ENCODE measurements around the gene MT1X. TPM values are rescaled to one million over a fixed set of nuclear protein-coding genes. Genes with fewer than 3 reads are reported as not detected.

Gene MT1X
- 1,000 to 10,000 TPM in 1 of 5 donors, 100 to 1,000 TPM in 4; 261 to 1,065 (median 315) TPM for total RNA-seq
- polyA plus RNA-seq: 1,000 to 10,000 TPM in 2 of 3 donors, 100 to 1,000 TPM in 1; 760 to 1,982 (median 1,143) TPM
- long read RNA-seq, donor 1, transcript MT1X-201 (3 exons, 450 nt): major isoform, 42 of 46 reads
- long read RNA-seq, donor 1, partial matches to known transcripts: 0 of 46 reads
- long read RNA-seq, donor 1, other reads (novel, unspliced or antisense): 0 of 46 reads
- long read RNA-seq, donor 2, transcript MT1X-201 (3 exons, 450 nt): major isoform, 14 of 18 reads
- long read RNA-seq, donor 2, partial matches to known transcripts: 0 of 18 reads
- long read RNA-seq, donor 2, other reads (novel, unspliced or antisense): 0 of 18 reads
- long read RNA-seq, donor 3, transcript MT1X-201 (3 exons, 450 nt): major isoform, 5 of 7 reads
- long read RNA-seq, donor 3, partial matches to known transcripts: 0 of 7 reads
- long read RNA-seq, donor 3, other reads (novel, unspliced or antisense): 0 of 7 reads
- long read RNA-seq, donor 4, partial matches to known transcripts: 0 of 3 reads
- long read RNA-seq, donor 4, other reads (novel, unspliced or antisense): 0 of 3 reads
- long read RNA-seq, donor 5, transcript MT1X-201 (3 exons, 450 nt): major isoform, 18 of 18 reads
- long read RNA-seq, donor 5, partial matches to known transcripts: 0 of 18 reads
- long read RNA-seq, donor 5, other reads (novel, unspliced or antisense): 0 of 18 reads
- long read RNA-seq, donor 6, transcript MT1X-201 (3 exons, 450 nt): major isoform, 35 of 39 reads
- long read RNA-seq, donor 6, partial matches to known transcripts: 0 of 39 reads
- long read RNA-seq, donor 6, other reads (novel, unspliced or antisense): 0 of 39 reads
- long read RNA-seq, donor 7, transcript MT1X-201 (3 exons, 450 nt): major isoform, 64 of 71 reads
- long read RNA-seq, donor 7, partial matches to known transcripts: 0 of 71 reads
- long read RNA-seq, donor 7, other reads (novel, unspliced or antisense): 0 of 71 reads
- long read RNA-seq, donor 8, transcript MT1X-201 (3 exons, 450 nt): major isoform, 8 of 8 reads
- long read RNA-seq, donor 8, partial matches to known transcripts: 0 of 8 reads
- long read RNA-seq, donor 8, other reads (novel, unspliced or antisense): 0 of 8 reads
- long read RNA-seq, donor 9, transcript MT1X-201 (3 exons, 450 nt): major isoform, 8 of 14 reads
- long read RNA-seq, donor 9, transcript MT1X-204 (1 exons, 1,727 nt): minor isoform, 6 of 14 reads
- long read RNA-seq, donor 9, partial matches to known transcripts: 0 of 14 reads
- long read RNA-seq, donor 9, other reads (novel, unspliced or antisense): 0 of 14 reads
- long read RNA-seq, donor 10, transcript MT1X-201 (3 exons, 450 nt): major isoform, 29 of 35 reads
- long read RNA-seq, donor 10, transcript MT1X-204 (1 exons, 1,727 nt): minor isoform, 6 of 35 reads
- long read RNA-seq, donor 10, partial matches to known transcripts: 0 of 35 reads
- long read RNA-seq, donor 10, other reads (novel, unspliced or antisense): 0 of 35 reads

DNA sequence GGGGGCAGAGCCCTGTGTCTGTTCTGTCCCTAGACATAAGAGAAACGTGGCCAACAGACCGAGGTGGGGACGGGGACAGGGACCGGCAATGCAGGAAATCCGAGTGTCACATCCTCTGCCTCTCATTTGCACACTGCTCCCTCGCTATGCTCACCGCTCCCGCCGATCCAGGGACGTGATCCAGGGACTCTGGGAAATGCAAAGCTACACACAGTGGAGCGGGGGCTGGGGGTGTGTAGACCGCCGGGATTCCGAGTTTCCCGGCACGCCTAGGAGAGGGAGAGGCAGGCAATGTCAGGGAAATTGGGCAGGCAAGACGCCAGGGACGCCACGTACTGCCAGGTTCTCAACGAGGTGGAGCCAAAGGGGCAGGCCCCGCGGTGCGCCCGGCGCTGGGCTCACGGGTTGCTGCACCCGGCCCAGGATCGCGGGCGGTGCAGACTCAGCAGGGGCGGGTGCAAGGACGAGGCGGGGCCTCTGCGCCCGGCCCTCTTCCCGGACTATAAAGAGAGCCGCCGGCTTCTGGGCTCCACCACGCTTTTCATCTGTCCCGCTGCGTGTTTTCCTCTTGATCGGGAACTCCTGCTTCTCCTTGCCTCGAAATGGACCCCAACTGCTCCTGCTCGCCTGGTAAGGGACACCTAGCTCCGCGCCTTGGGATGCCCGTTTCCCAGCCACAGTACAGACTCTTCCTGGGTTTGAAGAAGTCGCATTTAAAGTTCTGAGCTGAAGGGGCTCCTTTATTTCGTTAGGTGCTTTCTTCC, at the start of gene MT1X:
MT1X (plus strand) TSS at position 532 of the 764 bp plus-strand sequence; CDS start at position 603, 71 bp downstream.
- Histone ChIP-seq H3K4me1 (peaks cover 18 to 40% (median 35%) of the 10 kb centered on the region in 4 donors), H3K27me3 (peaks cover 0 to 8% (median 0%) of the 10 kb centered on the region in 3 donors), H3K9me3 (peaks cover 0 to 11% (median 0%) of the 10 kb centered on the region in 4 donors), H3K27ac (peak within 1 kb of the TSS; percentile 78 to 86 (median 86)), H3K36me3 (peaks cover 0 to 11% (median 0%) of the 10 kb centered on the region in 4 donors), H3K4me3 (peak within 1 kb of the TSS; percentile 56 to 69 (median 61))
- 0 to 2% (median 1%) methylated on average over 32 to 49 of the region's 49 CpGs for WGBS, 5 donors
- intact Hi-C loops (cut with DNase I; ENCODE audit: low total_unique reads): no loop called here
- peak; percentile 83 to 99 (median 98) for TF ChIP-seq POLR2AphosphoS5 (IDR thresholded peaks at IDR 0.05)
- TF ChIP-seq EP300 (IDR thresholded peaks at IDR 0.05): peak; percentile 86
- TF ChIP-seq, protein P1, sequence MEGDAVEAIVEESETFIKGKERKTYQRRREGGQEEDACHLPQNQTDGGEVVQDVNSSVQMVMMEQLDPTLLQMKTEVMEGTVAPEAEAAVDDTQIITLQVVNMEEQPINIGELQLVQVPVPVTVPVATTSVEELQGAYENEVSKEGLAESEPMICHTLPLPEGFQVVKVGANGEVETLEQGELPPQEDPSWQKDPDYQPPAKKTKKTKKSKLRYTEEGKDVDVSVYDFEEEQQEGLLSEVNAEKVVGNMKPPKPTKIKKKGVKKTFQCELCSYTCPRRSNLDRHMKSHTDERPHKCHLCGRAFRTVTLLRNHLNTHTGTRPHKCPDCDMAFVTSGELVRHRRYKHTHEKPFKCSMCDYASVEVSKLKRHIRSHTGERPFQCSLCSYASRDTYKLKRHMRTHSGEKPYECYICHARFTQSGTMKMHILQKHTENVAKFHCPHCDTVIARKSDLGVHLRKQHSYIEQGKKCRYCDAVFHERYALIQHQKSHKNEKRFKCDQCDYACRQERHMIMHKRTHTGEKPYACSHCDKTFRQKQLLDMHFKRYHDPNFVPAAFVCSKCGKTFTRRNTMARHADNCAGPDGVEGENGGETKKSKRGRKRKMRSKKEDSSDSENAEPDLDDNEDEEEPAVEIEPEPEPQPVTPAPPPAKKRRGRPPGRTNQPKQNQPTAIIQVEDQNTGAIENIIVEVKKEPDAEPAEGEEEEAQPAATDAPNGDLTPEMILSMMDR (IDR thresholded peaks at IDR 0.05): no peak
- TF ChIP-seq POLR2A (IDR thresholded peaks at IDR 0.05): peak in 2 of 4 donors; percentile 32 to 92
- peak; percentile 97 for DNase-seq

DNA sequence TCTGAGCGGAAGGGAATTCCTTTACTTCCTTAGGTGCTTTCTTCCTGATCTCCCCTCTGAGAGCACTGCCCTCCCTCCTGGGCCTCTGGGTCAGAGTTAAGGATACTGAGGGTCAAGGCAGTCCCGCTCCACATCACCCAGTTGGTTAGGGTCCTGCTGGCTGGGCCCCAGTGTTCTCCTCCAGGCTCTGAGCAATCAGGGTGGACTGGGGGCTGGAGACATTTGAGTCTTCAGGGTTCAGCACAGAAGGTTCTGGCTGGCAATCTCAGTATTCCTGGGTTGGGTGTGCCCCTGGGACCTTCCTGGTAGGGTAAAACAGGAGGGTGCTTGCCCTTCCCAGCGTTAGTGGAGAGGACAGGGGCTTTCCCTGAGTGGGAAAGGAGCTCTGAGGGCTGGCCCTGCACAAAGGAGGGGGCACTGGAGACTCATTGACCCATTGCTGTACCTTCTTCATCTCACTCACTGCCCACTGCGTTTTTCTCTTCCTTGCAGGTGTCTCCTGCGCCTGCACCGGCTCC, 49.4 kb upstream of the MT1X start:
- Histone ChIP-seq H3K4me1 (peaks cover 19 to 51% (median 35%) of the 10 kb centered on the region in 4 donors), H3K4me3 (peak overlapping the region; percentile 54 to 61 (median 57)), H3K27ac (peak overlapping the region; percentile 77 to 87 (median 85)), H3K27me3 (peaks cover 0 to 60% (median 11%) of the 10 kb centered on the region in 3 donors), H3K9me3 (no peaks in the 10 kb centered on the region), H3K36me3 (no peaks in the 10 kb centered on the region)
- WGBS, 5 donors: 38 to 48% (median 41%) methylated on average over 5 to 6 of the region's 6 CpGs
- intact Hi-C loops (cut with DNase I; ENCODE audit: low total_unique reads): no loop called here
- TF ChIP-seq EP300 (IDR thresholded peaks at IDR 0.05) (no peak), POLR2A (IDR thresholded peaks at IDR 0.05) (no peak), POLR2AphosphoS5 (IDR thresholded peaks at IDR 0.05) (no peak)
- TF ChIP-seq, protein P1 (IDR thresholded peaks at IDR 0.05): no peak
- no peak for DNase-seq

DNA sequence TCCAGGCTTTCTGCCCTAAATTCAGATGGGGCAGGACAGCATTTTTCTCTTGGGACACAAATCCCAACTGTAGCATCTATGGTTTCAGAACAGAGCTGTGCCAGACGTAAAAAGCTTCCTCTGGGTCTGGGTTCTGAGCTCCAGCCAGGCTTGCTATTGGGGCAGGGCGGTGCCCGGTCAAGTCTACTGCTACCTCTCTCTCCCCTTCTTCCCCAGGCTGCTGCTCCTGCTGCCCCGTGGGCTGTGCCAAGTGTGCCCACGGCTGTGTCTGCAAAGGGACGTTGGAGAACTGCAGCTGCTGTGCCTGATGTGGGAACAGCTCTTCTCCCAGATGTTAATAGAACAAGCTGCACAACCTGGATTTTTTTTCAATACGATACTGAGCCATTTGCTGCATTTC, 48.7 kb upstream of the MT1X start:
- Histone ChIP-seq H3K4me1 (peaks cover 21 to 57% (median 41%) of the 10 kb centered on the region in 4 donors), H3K27ac (peak overlapping the region in 4 of 5 donors; percentile 80 to 87 (median 86)), H3K27me3 (peaks cover 0 to 66% (median 12%) of the 10 kb centered on the region in 3 donors), H3K4me3 (peak overlapping the region; percentile 54 to 61 (median 57)), H3K36me3 (no peaks in the 10 kb centered on the region), H3K9me3 (no peaks in the 10 kb centered on the region)
- intact Hi-C loops (cut with DNase I; ENCODE audit: low total_unique reads): no loop called here
- WGBS, 5 donors: 52 to 75% (median 55%) methylated on average over 7 of the region's 7 CpGs
- TF ChIP-seq, protein P1 (IDR thresholded peaks at IDR 0.05): no peak
- no peak for TF ChIP-seq POLR2A (IDR thresholded peaks at IDR 0.05)
- TF ChIP-seq EP300 (IDR thresholded peaks at IDR 0.05): no peak
- no peak for TF ChIP-seq POLR2AphosphoS5 (IDR thresholded peaks at IDR 0.05)
- no peak for DNase-seq

Data from stomach (tissue), 19 donors.